Transverse colon (tissue), 4 donors: ENCODE measurements around the gene REXO2. TPM values are rescaled to one million over a fixed set of nuclear protein-coding genes. Genes with fewer than 3 reads are reported as not detected.

Source experiments
- DNase-seq: peaks from one replicate; pipeline ENCODE4 v3.0.0-alpha.2; 2019
- H3K27ac ChIP-seq, 4 donors: fragments of 200-600 bp; sonication (generic); 2 replicates each; pipeline ENCODE4 v1.5.1; 2016 to 2018; ENCODE audit warnings: inconsistent platforms in 4 of 4
- H3K27me3 ChIP-seq: fragments of 200-600 bp; sonication (generic); 2 replicates; pipeline ENCODE4 v1.5.1; 2017; ENCODE audit warnings: inconsistent platforms
- H3K36me3 ChIP-seq, 4 donors: fragments of 200-600 bp; sonication (generic); 2 replicates each; pipeline ENCODE4 v1.5.1; 2017 to 2019; ENCODE audit warnings: inconsistent platforms in 4 of 4
- H3K4me1 ChIP-seq, 4 donors: fragments of 200-600 bp; sonication (generic); 2 replicates each; pipeline ENCODE4 v1.5.1; 2017 to 2020; ENCODE audit warnings: inconsistent platforms in 4 of 4
- H3K4me3 ChIP-seq, 4 donors: fragments of 200-600 bp; sonication (generic); 1 replicate in 1 of 4; 2 replicates in 3 of 4; pipeline versions ENCODE4 v1.5.1 to v1.6.1; 2017 to 2019; ENCODE audit warnings: inconsistent platforms in 4 of 4
- H3K9me3 ChIP-seq, 2 donors: fragments of 200-600 bp; sonication (generic); 2 replicates each; pipeline ENCODE4 v1.5.1; 2017 to 2019; ENCODE audit warnings: inconsistent platforms in 2 of 2
- CTCF ChIP-seq, 5 experiments: fragments of 200-600 bp in 3 of 5; fragments of 450-650 bp in 2 of 5; sonication (generic) in 3 of 5; IDR thresholded peaks; 1 replicate in 2 of 5; 2 replicates in 3 of 5; pipeline ENCODE4 v1.5.1; 2016 to 2017; ENCODE audit warnings: antibody characterized with exemption in 5 of 5, inconsistent platforms in 3 of 5, mild to moderate bottlenecking in 2 of 5, moderate library complexity in 1 of 5
- EP300 ChIP-seq: sonication (generic); formaldehyde crosslinking; IDR thresholded peaks from one replicate; pipeline ENCODE4 v1.6.1; 2017; ENCODE audit warnings: antibody characterized with exemption, low read depth
- POLR2A ChIP-seq: fragments of 450-650 bp; IDR thresholded peaks from one replicate; pipeline ENCODE4 v1.6.1; 2016; ENCODE audit warnings: antibody characterized with exemption, mild to moderate bottlenecking, moderate library complexity
- POLR2AphosphoS5 ChIP-seq, 3 donors: sonication (generic); formaldehyde crosslinking; IDR thresholded peaks; one replicate each; pipeline ENCODE4 v1.6.1; 2016; ENCODE audit warnings: antibody characterized with exemption in 3 of 3
- WGBS, 2 donors: methylation state at CpG; one replicate each; pipeline ENCODE4 v1.1.5; 2018; ENCODE audit warnings: low coverage in 1 of 2; 5-methylcytosine and 5-hydroxymethylcytosine counted together
- in situ Hi-C, 4 donors: fragments of 200-750 bp; cut with MboI; loops; one replicate each; pipeline versions ENCODE4 v1.15.0 to v1.15.1; 2017; ENCODE audit warnings: low sequenced_read_pairs in 3 of 4, low pct_ligation_motif_present in 1 of 4, low pct_unique_long_range_greater_than_20kb in 1 of 4
- intact Hi-C: fragments of 100-400 bp; cut with DNase I; formaldehyde crosslinking; loops from one replicate; pipeline ENCODE4 v1.15.1; 2023; ENCODE audit warnings: low total_unique reads
- total RNA-seq, 4 donors: library from RNA; depleted of rRNA; stranded (reverse); fragments of >200 nt; gene quantifications; one replicate each; pipeline ENCODE4 v1.1.0, GENCODE V29; 2016

Gene REXO2
- total RNA-seq, 4 donors from 2014 or later, result 28.1 to 126 (median 59.0) TPM

GRCh38 chr11:114433376-114433775 is 5.9 kb upstream of the REXO2 start:
- H3K4me3 ChIP-seq, result no peak overlapping the region
- DNase-seq, result no peak
- no peaks in the 10 kb centered on the region for H3K27me3 ChIP-seq
- no peaks in the 10 kb centered on the region for H3K36me3 ChIP-seq
- no peaks in the 10 kb centered on the region for H3K4me1 ChIP-seq
- in situ Hi-C loops, result no loop called here
- intact Hi-C loops, result no loop called here
- no peak for TF ChIP-seq POLR2A
- no peak for TF ChIP-seq POLR2AphosphoS5 (IDR thresholded peaks at IDR 0.05)
- no peaks in the 10 kb centered on the region for H3K9me3 ChIP-seq
- no peak overlapping the region for H3K27ac ChIP-seq
- 55 to 56% methylated on average over 4 of the region's 4 CpGs for WGBS, 2 donors

- Histone ChIP-seq H3K36me3 (no peaks in the 10 kb centered on the region), H3K9me3 (no peaks in the 10 kb centered on the region), H3K4me3 (no peak overlapping the region), H3K4me1 (peaks cover 10 to 33% (median 20%) of the 10 kb centered on the region in 4 donors), H3K27ac (no peak overlapping the region), H3K27me3 (no peaks in the 10 kb centered on the region)
- intact Hi-C loops, result no loop called here
- TF ChIP-seq POLR2AphosphoS5 (IDR thresholded peaks at IDR 0.05) (no peak), CTCF (IDR thresholded peaks at IDR 0.05) (no peak), EP300 (no peak), POLR2A (no peak)
- DNase-seq, result no peak
- 80 to 85% methylated on average over 2 to 6 of the region's 6 CpGs for WGBS, 2 donors
- in situ Hi-C loops, result no loop called here
These were observed 964 bp upstream of the REXO2 start for GRCh38 chr11:114438303-114438702.

- Histone ChIP-seq H3K9me3 (no peaks in the 10 kb centered on the region), H3K27ac (peak overlapping the region; percentile 82 to 95 (median 88)), H3K4me3 (peak overlapping the region; percentile 72 to 94 (median 82)), H3K27me3 (no peaks in the 10 kb centered on the region), H3K4me1 (peaks cover 10 to 33% (median 20%) of the 10 kb centered on the region in 4 donors), H3K36me3 (no peaks in the 10 kb centered on the region)
- TF ChIP-seq CTCF (IDR thresholded peaks at IDR 0.05) (no peak), POLR2AphosphoS5 (IDR thresholded peaks at IDR 0.05) (no peak), POLR2A (no peak), EP300 (no peak)
- in situ Hi-C loops, result no loop called here
- intact Hi-C loops, result no loop called here
- WGBS, 2 donors, result 7 to 11% methylated on average over 6 to 10 of the region's 10 CpGs
- DNase-seq, result no peak
These were observed 1.0 kb downstream of the REXO2 start for GRCh38 chr11:114440121-114440860.

- intact Hi-C loops (no loop called here), in situ Hi-C loops (no loop called here)
- no peak for DNase-seq
- H3K9me3 ChIP-seq, result no peaks in the 10 kb centered on the region
- H3K4me1 ChIP-seq, result peaks cover 10 to 33% (median 20%) of the 10 kb centered on the region in 4 donors
- peak overlapping the region in 1 of 4 donors; percentile 72 for H3K4me3 ChIP-seq
- 50 to 51% methylated on average over 7 of the region's 7 CpGs for WGBS, 2 donors
- H3K36me3 ChIP-seq, result peaks cover 0 to under 1% (median 0%) of the 10 kb centered on the region in 4 donors
- H3K27ac ChIP-seq, result peak overlapping the region; percentile 82 to 95 (median 88)
- no peaks in the 10 kb centered on the region for H3K27me3 ChIP-seq
- TF ChIP-seq CTCF (IDR thresholded peaks at IDR 0.05), result no peak
- no peak for TF ChIP-seq POLR2A
- no peak for TF ChIP-seq POLR2AphosphoS5 (IDR thresholded peaks at IDR 0.05)
- TF ChIP-seq EP300, result no peak
These were observed 1.9 kb downstream of the REXO2 start for GRCh38 chr11:114440971-114441763.
